Ovary (tissue), 9 donors: Measurements from ENCODE around the gene IGFL2. TPM values are rescaled to one million over a fixed set of nuclear protein-coding genes. Genes with fewer than 3 reads are reported as not detected.

Experiments used
- DNase-seq, 5 donors: peaks; one replicate each; pipeline ENCODE4 v3.0.0-alpha.2; 2019 to 2020
- H3K27ac ChIP-seq, 2 donors: fragments of 200-600 bp; one replicate each; pipeline versions ENCODE4 v1.5.1 to v1.8.0; 2019 to 2022
- H3K27me3 ChIP-seq: fragments of 200-600 bp; one replicate; pipeline ENCODE4 v1.8.0; 2022
- H3K36me3 ChIP-seq: fragments of 200-600 bp; sonication (generic); one replicate; pipeline ENCODE4 v1.5.1; 2019
- H3K4me1 ChIP-seq: one replicate; pipeline ENCODE4 v1.8.1; 2013; ENCODE audit warnings: mild to moderate bottlenecking, moderate library complexity; ENCODE audit not compliant: insufficient read depth
- H3K4me3 ChIP-seq: fragments of 200-600 bp; sonication (generic); one replicate; pipeline ENCODE4 v1.5.1; 2017
- H3K9me3 ChIP-seq, 2 donors: fragments of 200-600 bp in 1 of 2; sonication (generic) in 1 of 2; one replicate each; pipeline versions ENCODE4 v1.5.1 to v1.8.1; 2013 to 2019; ENCODE audit warnings: mild to moderate bottlenecking in 1 of 2, moderate library complexity in 1 of 2
- CTCF ChIP-seq, 3 donors: fragments of 450-650 bp in 2 of 3; fragments of 200-600 bp in 1 of 3; IDR thresholded peaks; one replicate each; pipeline versions ENCODE4 v1.5.1 to v1.8.0; 2016 to 2022; ENCODE audit warnings: antibody characterized with exemption in 3 of 3, mild to moderate bottlenecking in 1 of 3
- EP300 ChIP-seq: sonication (generic); formaldehyde crosslinking; IDR thresholded peaks from one replicate; pipeline ENCODE4 v1.6.1; 2017; ENCODE audit warnings: antibody characterized with exemption
- POLR2A ChIP-seq: fragments of 450-650 bp; IDR thresholded peaks from one replicate; pipeline ENCODE4 v1.6.1; 2017; ENCODE audit warnings: antibody characterized with exemption, mild to moderate bottlenecking, moderate library complexity
- WGBS, 3 donors: extraction: QIAGEN DNeasy Blood & Tissue Kit in 1 of 3; methylation state at CpG; one replicate each; pipeline versions ENCODE4 v1.1.5 to v1.1.7; 2013 to 2017; 5-methylcytosine and 5-hydroxymethylcytosine counted together
- intact Hi-C, 4 donors: fragments of 100-400 bp; cut with DNase I; formaldehyde crosslinking; loops; one replicate each; pipeline versions ENCODE4 v1.11.0 to v1.15.1; 2022 to 2023
- polyA plus RNA-seq, 2 donors: library from polyadenylated mRNA; stranded (reverse); fragments of 200-250 nt in 1 of 2; fragments of 350-450 nt in 1 of 2; fragmentation: Illumina TruSeq in 1 of 2; extraction: RNeasy Lipid Tissue Mini Kit (QIAGEN cat#74804) in 1 of 2; gene quantifications; one replicate each; pipeline ENCODE4 v1.2.3, GENCODE V29; 2013 to 2014
- total RNA-seq, 7 donors: library from RNA; depleted of rRNA in 2 of 7; stranded (reverse); fragments of >200 nt in 2 of 7; fragmentation: NEBNext Ultra II Directional in 3 of 7; extraction: Animal tissue kit (Norgen Biotek cat#: 25700) in 3 of 7; gene quantifications; one replicate each; pipeline versions ENCODE4 v1.1.0 to v1.2.4, GENCODE V29; 2016 to 2023
- donor health status: DM: no; HTN: no; CAD: no; lungs with moderate emphysema.
- donor health status: DM: no; HTN: no; CAD: no.
- donor health status: Bipolar disorder and iron deficiency.
- donor health status: DM: yes; HTN: yes; CAD: no.
- donor health status: DM: no; HTN: no; CAD: no.
- donor health status: DM: yes; HTN: yes; CAD: no.

The IGFL2 gene
- total and polyA plus RNA-seq, 9 donors: 0.23 to 0.27 TPM; not detected in 7

DNA sequence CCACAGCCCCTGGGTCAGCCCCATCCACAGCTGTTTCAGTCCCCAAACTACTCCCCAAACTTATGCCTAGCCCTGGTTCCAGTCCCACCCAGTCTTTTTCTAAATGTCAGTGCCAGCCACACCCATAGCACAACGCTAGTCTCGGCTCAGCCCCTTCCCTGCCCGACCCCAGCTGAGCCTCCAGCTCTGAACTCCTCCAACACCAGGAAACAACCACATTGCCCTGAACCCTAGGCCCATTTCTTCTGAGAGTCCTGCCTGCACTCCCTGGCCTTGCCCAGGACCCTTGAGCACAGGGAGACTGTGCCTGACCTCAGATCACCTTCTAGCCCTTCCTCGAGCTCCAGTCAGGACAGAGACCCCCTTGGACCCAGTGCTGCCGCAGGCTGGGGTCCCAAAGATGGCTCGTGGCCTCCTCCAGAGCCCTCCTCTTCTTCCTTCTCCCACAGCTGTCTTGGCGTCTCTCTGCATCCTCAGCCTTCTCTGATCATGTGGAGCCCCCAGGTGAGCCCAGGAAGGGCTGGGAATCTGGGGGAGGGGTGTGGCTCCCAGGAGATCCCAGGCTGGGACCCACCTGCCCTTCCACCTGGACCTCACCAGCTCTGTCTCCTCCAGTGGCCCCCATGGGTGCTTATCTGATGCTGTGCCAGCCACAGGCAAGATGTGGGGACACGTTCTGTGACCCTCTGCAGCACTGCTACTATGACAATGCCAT lies 48.5 kb downstream of the IGFL2 start:
- Histone ChIP-seq H3K27me3 (no peaks in the 10 kb centered on the region), H3K4me1 (no peaks in the 10 kb centered on the region), H3K9me3 (no peaks in the 10 kb centered on the region), H3K4me3 (no peak overlapping the region), H3K36me3 (no peaks in the 10 kb centered on the region), H3K27ac (no peak overlapping the region)
- intact Hi-C loops: no loop called here
- no peak for DNase-seq
- WGBS, 3 donors: 65 to 71% (median 71%) methylated on average over 8 of the region's 8 CpGs
- TF ChIP-seq EP300 (no peak), POLR2A (no peak), CTCF (IDR thresholded peaks at IDR 0.05) (no peak)

DNA sequence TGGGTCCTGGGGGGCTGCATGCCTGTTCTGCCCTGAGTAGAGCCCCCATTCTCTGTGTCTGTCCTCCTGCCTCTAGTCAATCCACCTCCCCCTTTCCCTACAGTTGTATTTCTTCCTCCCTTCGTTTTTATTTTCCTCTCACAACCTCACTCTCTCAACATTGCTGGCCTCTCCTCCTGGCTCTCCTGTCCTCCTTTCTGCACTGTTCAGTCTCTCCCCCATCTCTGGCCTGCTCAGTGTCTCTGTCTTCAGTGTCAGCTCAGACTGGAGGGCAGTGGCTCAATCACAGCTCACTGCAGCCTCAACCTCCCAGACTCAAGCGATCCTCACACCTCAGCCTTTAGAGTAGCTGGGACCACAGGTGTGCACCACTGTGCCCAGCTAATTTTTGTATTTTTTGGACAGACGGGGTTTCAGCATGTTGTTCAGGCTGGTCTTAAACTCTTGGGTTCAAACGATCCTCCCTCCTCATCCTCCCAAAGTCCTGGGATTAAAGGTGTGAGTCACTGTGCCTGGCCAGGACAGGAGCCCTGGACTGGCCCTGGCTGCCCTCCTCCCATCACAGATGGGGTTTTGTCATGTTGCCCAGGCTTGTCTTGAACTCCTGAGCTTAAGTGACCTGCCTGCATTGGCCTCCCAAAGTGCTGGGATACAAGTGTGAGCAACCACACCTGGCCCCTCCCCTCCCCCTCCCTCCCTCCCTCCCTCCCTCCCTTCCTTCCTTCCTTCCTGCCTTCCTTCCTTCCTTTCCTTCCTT lies 49.5 kb downstream of the IGFL2 start:
- no peaks in the 10 kb centered on the region for H3K4me1 ChIP-seq
- H3K27ac ChIP-seq: no peak overlapping the region
- H3K4me3 ChIP-seq: no peak overlapping the region
- H3K36me3 ChIP-seq: no peaks in the 10 kb centered on the region
- WGBS, 3 donors: 49 to 56% (median 50%) methylated on average over 4 of the region's 4 CpGs
- no peak for DNase-seq
- H3K27me3 ChIP-seq: no peaks in the 10 kb centered on the region
- intact Hi-C loops: no loop called here
- no peak for TF ChIP-seq CTCF (IDR thresholded peaks at IDR 0.05)
- no peak for TF ChIP-seq POLR2A
- no peak for TF ChIP-seq EP300
- no peaks in the 10 kb centered on the region for H3K9me3 ChIP-seq

- Histone ChIP-seq H3K27me3 (no peaks in the 10 kb centered on the region), H3K4me3 (no peak overlapping the region), H3K36me3 (no peaks in the 10 kb centered on the region), H3K9me3 (no peaks in the 10 kb centered on the region), H3K4me1 (no peaks in the 10 kb centered on the region), H3K27ac (no peak overlapping the region)
- WGBS, 3 donors: 40 to 50% (median 40%) methylated on average over 3 of the region's 3 CpGs
- intact Hi-C loops: no loop called here
- TF ChIP-seq POLR2A (no peak), EP300 (no peak), CTCF (IDR thresholded peaks at IDR 0.05) (no peak)
- no peak for DNase-seq
Observed at GRCh38 chr19:46198756-46199155, 50.7 kb downstream of the IGFL2 start.

- no peak overlapping the region for H3K4me3 ChIP-seq
- intact Hi-C loops: no loop called here
- no peaks in the 10 kb centered on the region for H3K27me3 ChIP-seq
- TF ChIP-seq POLR2A (no peak), CTCF (IDR thresholded peaks at IDR 0.05) (no peak), EP300 (no peak)
- H3K27ac ChIP-seq: no peak overlapping the region
- no peaks in the 10 kb centered on the region for H3K9me3 ChIP-seq
- WGBS, 3 donors: 41 to 51% (median 50%) methylated on average over 16 of the region's 16 CpGs
- H3K4me1 ChIP-seq: no peaks in the 10 kb centered on the region
- DNase-seq: no peak
- no peaks in the 10 kb centered on the region for H3K36me3 ChIP-seq
Observed at GRCh38 chr19:46201454-46202310, 53.6 kb downstream of the IGFL2 start.
